ENCODE measurements around the gene TATDN2.

TATDN2 gene

GRCh38 chr3:10320320-10320677 lies 72.0 kb downstream of the TATDN2 start:
- no peak for DNase-seq

- no peak for DNase-seq
These were observed 73.5 kb downstream of the TATDN2 start for GRCh38 chr3:10321630-10322351.

- DNase-seq = peak; percentile 0
These were observed 74.1 kb downstream of the TATDN2 start for GRCh38 chr3:10322352-10322710.

GRCh38 chr3:10327592-10327991 lies 79.3 kb downstream of the TATDN2 start:
- DNase-seq = no peak

- DNase-seq = no peak
These were observed 80.3 kb downstream of the TATDN2 start for GRCh38 chr3:10328460-10329071.

- DNase-seq = no peak
These were observed 81.3 kb downstream of the TATDN2 start for GRCh38 chr3:10329495-10330015.

GRCh38 chr3:10330319-10330718 lies 82.1 kb downstream of the TATDN2 start:
- no peak for DNase-seq

Measured in NCI-H1105 treated with DMSO at 0.1 percent for 48 hours (cell line).